Endodermal cell (in vitro differentiated cells): ENCODE data around the gene MEGF11. TPM values are rescaled to one million over a fixed set of nuclear protein-coding genes. Genes with fewer than 3 reads are reported as not detected.

ENCODE experiments used
- DNase-seq: peaks from one replicate; pipeline ENCODE4 v3.0.0-alpha.2; 2017
- H3K27ac ChIP-seq: 2 replicates; pipeline ENCODE4 v1.5.1; 2013; ENCODE audit warnings: mild to moderate bottlenecking, low read depth, low read length, moderate library complexity
- H3K27me3 ChIP-seq: 2 replicates; pipeline ENCODE4 v1.6.1; 2013; ENCODE audit warnings: mild to moderate bottlenecking, low read length, moderate library complexity; ENCODE audit not compliant: insufficient read depth, control insufficient read depth, poor library complexity, severe bottlenecking
- H3K36me3 ChIP-seq: 2 replicates; pipeline ENCODE4 v1.7.0; 2013; ENCODE audit warnings: mild to moderate bottlenecking, low read length, moderate library complexity; ENCODE audit not compliant: control insufficient read depth, insufficient read depth
- H3K4me1 ChIP-seq: one replicate; pipeline ENCODE4 v1.7.0; 2013; ENCODE audit warnings: low read length; ENCODE audit not compliant: control insufficient read depth, insufficient read depth
- H3K4me3 ChIP-seq: 2 replicates; pipeline ENCODE4 v1.5.1; 2013; ENCODE audit warnings: mild to moderate bottlenecking, low read length, moderate library complexity
- H3K9ac ChIP-seq: 2 replicates; pipeline ENCODE4 v1.6.1; 2013; ENCODE audit warnings: mild to moderate bottlenecking, low read length, moderate library complexity; ENCODE audit not compliant: poor library complexity, severe bottlenecking; ENCODE audit errors: extremely low read depth
- H3K9me3 ChIP-seq: 2 replicates; pipeline ENCODE4 v1.6.1; 2013; ENCODE audit warnings: mild to moderate bottlenecking, low read length, moderate library complexity; ENCODE audit not compliant: control insufficient read depth
- H3K27ac Mint-ChIP-seq: 2 replicates; pipeline ENCODE4 v1.8.0; 2020; ENCODE audit warnings: mixed read lengths
- H3K27me3 Mint-ChIP-seq: 2 replicates; pipeline ENCODE4 v1.8.0; 2021; ENCODE audit warnings: mild to moderate bottlenecking, mixed read lengths; ENCODE audit not compliant: insufficient read depth
- H3K36me3 Mint-ChIP-seq: 2 replicates; pipeline ENCODE4 v1.8.0; 2020; ENCODE audit warnings: low read depth, mixed read lengths
- H3K4me1 Mint-ChIP-seq: 2 replicates; pipeline ENCODE4 v1.8.0; 2020; ENCODE audit warnings: mixed read lengths
- H3K4me3 Mint-ChIP-seq: 2 replicates; pipeline ENCODE4 v1.8.0; 2020; ENCODE audit warnings: mild to moderate bottlenecking, moderate library complexity, mixed read lengths
- H3K9me3 Mint-ChIP-seq: 2 replicates; pipeline ENCODE4 v1.8.0; 2020; ENCODE audit warnings: mild to moderate bottlenecking, mixed read lengths
- CTCF ChIP-seq: fragments of 200-600 bp; sonication (generic); conservative IDR thresholded peaks from 2 replicates; pipeline ENCODE4 v1.5.0; 2021; ENCODE audit warnings: antibody characterized with exemption, mild to moderate bottlenecking
- WGBS, 2 experiments: methylation state at CpG; one replicate each; pipeline versions ENCODE4 v1.1.5 to v1.1.7; 2013; ENCODE audit warnings: missing lambda C conversion rate in 2 of 2, mixed read lengths in 1 of 2; ENCODE audit not compliant: insufficient coverage in 1 of 2, insufficient read length in 1 of 2; 5-methylcytosine and 5-hydroxymethylcytosine counted together
- total RNA-seq, 2 donors: library from RNA; stranded (reverse); fragmentation: NEBNext Ultra II Directional in 1 of 2; extraction: Animal tissue kit (Norgen Biotek cat#: 25700) in 1 of 2; gene quantifications; 2 replicates in 1 of 2; 3 replicates in 1 of 2; pipeline ENCODE4 v1.2.1, GENCODE V29; 2021

The MEGF11 gene
- total RNA-seq, 2 donors from 2014 or later = 0.73 to 1.2 TPM

GRCh38 chr15:66198757-66199156, 54.8 kb downstream of the MEGF11 start:
- Mint-ChIP-seq H3K9me3 (no peaks in the 10 kb centered on the region), H3K4me3 (no peak overlapping the region), H3K27ac (no peak overlapping the region), H3K27me3 (peaks cover 3% of the 10 kb centered on the region), H3K4me1 (peaks cover 3% of the 10 kb centered on the region), H3K36me3 (no peaks in the 10 kb centered on the region)
- Histone ChIP-seq H3K27me3 (no peaks in the 10 kb centered on the region), H3K4me1 (no peaks in the 10 kb centered on the region), H3K9me3 (no peaks in the 10 kb centered on the region), H3K4me3 (no peak overlapping the region), H3K9ac (no peak overlapping the region), H3K27ac (no peak overlapping the region), H3K36me3 (no peaks in the 10 kb centered on the region)
- 88 to 93% methylated on average over 2 of the region's 2 CpGs for WGBS, 2 experiments
- no peak for TF ChIP-seq CTCF
- no peak for DNase-seq

- Histone ChIP-seq H3K9me3 (no peaks in the 10 kb centered on the region), H3K27ac (no peak overlapping the region), H3K4me3 (no peak overlapping the region), H3K4me1 (no peaks in the 10 kb centered on the region), H3K36me3 (no peaks in the 10 kb centered on the region), H3K27me3 (no peaks in the 10 kb centered on the region), H3K9ac (no peak overlapping the region)
- Mint-ChIP-seq H3K9me3 (no peaks in the 10 kb centered on the region), H3K27ac (no peak overlapping the region), H3K36me3 (no peaks in the 10 kb centered on the region), H3K4me1 (peaks cover 3% of the 10 kb centered on the region), H3K4me3 (no peak overlapping the region), H3K27me3 (peaks cover 2% of the 10 kb centered on the region)
- no peak for DNase-seq
- 69% methylated on average over 2 of the region's 2 CpGs; no CpG with 5 or more reads in 1 of the 2 experiments for WGBS, 2 experiments
- no peak for TF ChIP-seq CTCF
These were observed 56.9 kb downstream of the MEGF11 start for GRCh38 chr15:66196602-66197001.

GRCh38 chr15:66195621-66196230, 57.8 kb downstream of the MEGF11 start:
- H3K36me3 Mint-ChIP-seq = no peaks in the 10 kb centered on the region
- H3K27me3 Mint-ChIP-seq = peaks cover 2% of the 10 kb centered on the region
- Histone ChIP-seq H3K9me3 (no peaks in the 10 kb centered on the region), H3K27ac (no peak overlapping the region), H3K4me1 (no peaks in the 10 kb centered on the region), H3K27me3 (no peaks in the 10 kb centered on the region), H3K36me3 (no peaks in the 10 kb centered on the region), H3K9ac (no peak overlapping the region), H3K4me3 (no peak overlapping the region)
- 84 to 90% methylated on average over 10 of the region's 10 CpGs for WGBS, 2 experiments
- no peak overlapping the region for H3K4me3 Mint-ChIP-seq
- TF ChIP-seq CTCF = no peak
- no peak for DNase-seq
- H3K27ac Mint-ChIP-seq = no peak overlapping the region
- H3K4me1 Mint-ChIP-seq = peaks cover 10% of the 10 kb centered on the region
- no peaks in the 10 kb centered on the region for H3K9me3 Mint-ChIP-seq
